HL-60/S4 treated with retinoic acid at 250 ng/mL for 4 days and 3 days (cell line): Measurements from ENCODE around the gene METAP2.

Source experiments
- in situ Hi-C: fragments of 300-500 bp; cut with MboI; formaldehyde crosslinking; loops from 2 replicates; pipeline ENCODE4 v1.7.0; 2022; ENCODE audit warnings: low sequenced_read_pairs

The METAP2 gene

DNA sequence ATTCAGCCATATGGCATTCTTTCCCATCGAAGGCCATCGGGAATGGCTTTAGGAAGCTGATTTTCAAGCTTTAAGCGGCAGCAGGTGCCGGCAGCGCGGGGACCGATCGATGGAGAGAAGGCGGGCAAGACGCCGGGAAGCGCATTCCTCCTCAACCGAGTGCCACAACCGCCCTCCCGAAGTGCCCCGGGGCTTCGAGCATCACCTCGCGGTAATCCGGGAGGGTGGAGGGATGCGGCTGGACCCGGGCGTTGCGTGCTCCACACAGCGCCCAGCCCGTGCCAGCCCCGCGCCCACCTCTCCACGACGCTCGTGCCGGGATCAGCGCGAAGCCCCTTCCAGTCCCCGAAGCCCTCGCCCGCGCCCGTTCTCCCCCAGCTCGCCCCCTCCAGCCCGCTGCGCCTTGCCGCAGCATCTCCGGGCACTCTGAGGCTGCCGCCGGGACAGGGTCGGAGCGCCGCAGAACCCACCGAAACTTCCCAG, 74.1 kb downstream of the METAP2 start:
- in situ Hi-C loops, result no loop called here

GRCh38 chr12:95548539-95549391, 74.8 kb downstream of the METAP2 start:
- in situ Hi-C loops, result no loop called here

- in situ Hi-C loops, result no loop called here
Measured at GRCh38 chr12:95549392-95550084, 75.6 kb downstream of the METAP2 start.

DNA sequence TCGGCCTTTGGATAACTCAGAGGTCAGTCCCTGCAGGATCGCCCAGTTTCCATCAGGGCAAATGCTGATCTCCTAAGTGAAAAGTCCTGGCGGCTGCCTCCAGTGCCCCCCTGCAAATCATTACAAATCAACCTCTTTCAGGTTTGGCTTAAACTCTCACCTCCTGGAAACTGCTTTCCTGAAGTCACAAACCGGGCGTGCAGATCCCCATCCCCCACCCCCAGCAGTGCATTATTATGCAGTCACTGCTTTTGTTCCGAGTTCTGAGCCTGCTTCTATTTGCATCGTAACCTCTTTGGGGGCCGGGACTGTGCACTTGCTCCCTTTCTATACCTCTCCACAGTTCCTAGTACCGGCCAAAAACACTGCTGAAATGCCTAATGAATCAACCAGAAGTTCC, 77.4 kb downstream of the METAP2 start, which contains the start of gene USP44:
TSS of gene USP44 (minus strand) at position 172 of the 400 bp plus-strand sequence. CDS start 17,220 bp downstream, outside the sequence.
- in situ Hi-C loops, result no loop called here

DNA sequence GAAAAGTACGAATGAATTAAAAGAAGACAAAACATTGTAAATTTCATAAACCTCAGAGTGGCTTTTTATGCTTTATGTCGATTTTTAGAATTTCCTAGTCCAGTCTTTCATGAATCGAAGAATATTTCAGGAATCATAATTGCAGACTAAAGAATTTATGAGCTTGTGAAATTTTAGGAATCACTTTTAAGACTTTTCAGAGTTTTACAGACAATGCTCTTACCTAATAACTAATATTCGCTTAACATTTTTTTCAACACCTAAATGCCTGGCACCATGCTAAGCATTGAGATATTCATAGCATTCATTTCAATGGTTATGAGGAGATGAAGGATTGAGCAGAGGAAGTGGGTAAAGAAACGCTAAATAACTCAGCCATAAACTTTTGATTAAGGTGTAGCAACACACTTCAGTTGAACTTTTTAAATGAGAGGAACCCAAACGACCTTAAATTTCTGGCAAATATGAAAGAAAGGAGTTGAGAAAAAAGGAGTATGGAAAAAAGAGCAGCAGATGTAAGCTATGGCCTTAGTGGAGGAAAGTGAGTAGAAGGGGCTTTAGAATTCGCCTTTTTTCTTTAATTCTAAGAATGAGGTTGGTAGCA, 78.1 kb downstream of the METAP2 start:
- in situ Hi-C loops, result no loop called here

DNA sequence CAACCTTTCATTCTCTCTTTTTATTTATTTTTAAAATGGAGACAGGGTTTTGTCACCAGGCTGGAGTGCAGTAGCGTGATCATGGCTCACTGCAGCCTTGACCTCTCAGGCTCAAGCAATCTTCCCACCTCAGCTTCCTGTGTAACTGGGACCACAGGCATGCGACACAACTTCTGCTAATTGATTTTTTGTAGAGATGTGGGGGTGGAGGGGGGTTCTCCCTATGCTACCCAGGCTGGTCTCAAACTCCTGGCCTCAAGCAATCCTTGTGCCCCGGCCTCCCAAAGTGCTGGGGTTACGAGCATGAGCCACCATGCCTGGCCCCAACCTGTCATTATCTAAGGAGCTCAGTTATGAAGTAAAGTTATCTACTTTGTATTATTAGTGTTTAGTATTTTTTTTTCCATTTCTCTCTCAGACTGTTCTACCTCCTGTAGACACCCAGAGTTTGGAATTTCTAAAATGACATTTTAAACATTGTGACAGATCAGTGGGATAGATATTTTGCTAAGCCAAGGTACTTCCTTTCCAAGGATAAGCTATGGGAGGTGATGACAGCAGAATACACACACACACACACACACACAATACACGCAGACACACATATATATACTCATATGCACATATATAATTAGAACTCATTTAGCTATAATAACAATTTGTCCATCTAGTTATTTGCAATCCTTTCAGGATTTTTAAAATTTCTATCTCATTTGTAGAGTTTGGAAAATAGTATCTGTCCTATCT, 79.4 kb downstream of the METAP2 start:
- in situ Hi-C loops, result no loop called here

DNA sequence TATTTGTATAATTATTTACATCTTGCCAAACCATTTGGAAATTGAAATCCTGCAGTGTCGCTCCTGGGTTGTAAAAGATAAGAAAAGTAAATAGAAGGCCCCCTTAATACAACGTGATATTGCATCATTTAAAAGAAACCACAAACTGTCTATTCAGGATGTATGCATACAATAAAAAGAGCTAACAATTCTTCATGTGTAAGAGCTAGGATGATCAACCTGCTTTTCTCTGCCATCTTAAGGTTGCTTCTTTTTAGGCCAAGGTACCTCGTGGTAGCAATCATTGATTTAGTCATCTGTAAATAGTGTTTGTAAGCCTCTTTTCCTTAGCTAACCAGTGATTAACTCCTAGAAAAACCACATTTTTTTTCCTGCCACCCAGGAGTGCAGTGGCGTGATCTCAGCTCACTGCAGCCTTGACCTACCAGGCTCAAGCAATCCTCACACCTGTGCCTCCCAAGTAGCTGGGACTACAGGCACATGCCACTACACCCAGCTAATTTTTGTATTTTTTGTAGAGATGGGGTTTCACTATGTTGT, 80.7 kb downstream of the METAP2 start:
- in situ Hi-C loops, result no loop called here

- in situ Hi-C loops, result no loop called here
Measured at GRCh38 chr12:95557625-95558024, 83.7 kb downstream of the METAP2 start.
